B cell (primary cell): ENCODE data around the gene FTO.

Source experiments
- CTCF ChIP-seq: fragments of 200-600 bp; IDR thresholded peaks from one replicate; pipeline ENCODE4 v1.8.0; 2022; ENCODE audit warnings: antibody characterized with exemption, mild to moderate bottlenecking
- EZH2 ChIP-seq: IDR thresholded peaks from 2 replicates; pipeline ENCODE4 v1.6.1; 2012; ENCODE audit warnings: borderline replicate concordance, low read depth, mild to moderate bottlenecking, moderate library complexity, low read length; ENCODE audit not compliant: insufficient read depth, poor library complexity, severe bottlenecking

- TF ChIP-seq CTCF = no peak
- TF ChIP-seq EZH2 = no peak
These were observed 473 bp downstream of the FTO start for GRCh38 chr16:53704445-53704813.
